Erythroblast (primary cell): ENCODE data around the gene REN.

Experiments used
- DNase-seq, 2 experiments: peaks; one replicate each; lab custom pipeline; 2025; lab: John Stamatoyannopoulos, UW
- GATA1 ChIP-seq: IDR thresholded peaks from 2 replicates; pipeline ENCODE4 v1.6.1; 2011; ENCODE audit warnings: low read depth, mild to moderate bottlenecking, control low read depth, low read length, moderate library complexity
- POLR2A ChIP-seq: IDR thresholded peaks from 2 replicates; pipeline ENCODE4 v1.6.1; 2011; ENCODE audit warnings: mild to moderate bottlenecking, low read length

Gene REN

DNA sequence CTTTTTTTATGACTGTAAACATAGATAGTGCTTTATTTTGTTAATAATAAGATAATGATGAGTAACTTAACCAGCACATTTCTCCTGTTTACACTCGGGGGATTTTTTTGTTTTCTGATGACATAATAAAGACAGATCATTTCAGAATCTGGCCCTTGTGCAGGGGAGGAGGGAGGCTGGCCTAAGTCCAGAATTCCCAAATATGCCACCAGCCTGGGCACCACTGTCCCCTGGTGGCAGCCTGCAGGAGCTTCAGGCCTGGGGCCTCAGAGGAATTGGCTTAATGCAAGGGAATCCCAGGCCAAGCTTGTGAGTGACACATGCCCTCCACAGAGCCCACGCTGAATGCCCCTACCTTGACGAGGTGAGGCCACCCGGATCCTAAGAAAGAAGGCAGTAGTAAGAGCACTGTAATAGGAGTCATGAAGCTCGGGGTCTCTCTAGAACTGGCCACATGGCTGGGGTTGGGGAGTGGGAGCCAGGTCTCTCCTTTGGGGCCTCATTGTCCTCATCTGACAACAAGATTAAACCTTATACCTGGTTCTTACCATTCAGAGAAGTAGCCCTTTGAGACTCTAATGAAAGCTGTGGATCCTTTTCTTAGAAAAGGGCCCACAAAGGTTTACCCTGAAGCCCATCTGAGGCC, 38.4 kb downstream of the REN start:
- no peak for TF ChIP-seq POLR2A
- no peak for TF ChIP-seq GATA1
- peak; percentile 29 to 48 for DNase-seq

- DNase-seq, result no peak
- no peak for TF ChIP-seq POLR2A
- no peak for TF ChIP-seq GATA1
Measured at GRCh38 chr1:204126956-204127355, 39.2 kb downstream of the REN start.

DNA sequence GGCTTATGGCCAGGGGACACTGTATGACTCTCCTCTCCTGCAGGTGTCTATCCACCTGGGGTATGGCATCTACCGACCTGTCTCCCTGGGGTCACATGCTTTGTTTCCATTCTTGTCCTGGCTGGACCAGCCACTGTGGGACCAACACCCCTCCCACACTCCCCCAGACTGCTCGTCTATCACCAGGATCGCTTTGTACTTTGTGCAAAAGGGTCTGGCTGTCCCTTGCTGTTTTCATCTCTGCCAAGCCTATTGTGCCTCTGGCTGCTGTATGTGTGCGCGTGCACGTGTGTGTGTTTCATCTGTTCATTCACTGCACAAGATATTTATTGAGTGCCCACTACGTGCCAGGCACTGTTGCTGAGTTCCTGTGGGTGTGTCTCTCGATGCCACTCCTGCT, 39.8 kb downstream of the REN start:
- no peak for DNase-seq
- no peak for TF ChIP-seq POLR2A
- TF ChIP-seq GATA1, result no peak

DNA sequence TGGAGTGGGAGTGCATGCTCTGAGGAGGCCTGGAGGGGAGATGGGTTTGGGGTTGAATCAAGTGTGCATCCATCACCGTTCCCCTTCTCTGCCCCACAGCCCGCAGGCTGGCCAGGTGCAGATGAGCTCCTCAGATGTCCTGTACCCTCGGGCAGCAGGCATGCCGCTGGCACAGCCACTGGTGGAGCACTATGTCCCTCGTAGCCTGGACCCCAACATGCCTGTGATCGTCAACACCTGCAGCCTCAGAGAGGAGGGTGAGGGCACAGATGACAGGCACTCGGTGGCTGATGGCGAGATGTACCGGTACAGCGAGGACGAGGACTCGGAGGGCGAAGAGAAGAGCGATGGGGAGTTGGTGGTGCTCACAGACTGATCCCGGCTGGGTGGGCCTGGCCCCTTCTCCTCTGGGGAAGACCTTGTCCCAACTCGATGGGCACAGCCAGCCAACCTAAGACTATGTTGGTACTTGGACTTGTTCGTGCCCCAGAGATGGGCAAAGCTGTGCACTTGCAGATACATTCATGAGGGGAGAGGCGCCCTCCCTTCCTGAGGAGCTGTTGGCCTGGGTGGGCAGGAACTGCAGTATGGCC, 40.3 kb downstream of the REN start:
- DNase-seq, result no peak
- TF ChIP-seq GATA1, result no peak
- no peak for TF ChIP-seq POLR2A

DNA sequence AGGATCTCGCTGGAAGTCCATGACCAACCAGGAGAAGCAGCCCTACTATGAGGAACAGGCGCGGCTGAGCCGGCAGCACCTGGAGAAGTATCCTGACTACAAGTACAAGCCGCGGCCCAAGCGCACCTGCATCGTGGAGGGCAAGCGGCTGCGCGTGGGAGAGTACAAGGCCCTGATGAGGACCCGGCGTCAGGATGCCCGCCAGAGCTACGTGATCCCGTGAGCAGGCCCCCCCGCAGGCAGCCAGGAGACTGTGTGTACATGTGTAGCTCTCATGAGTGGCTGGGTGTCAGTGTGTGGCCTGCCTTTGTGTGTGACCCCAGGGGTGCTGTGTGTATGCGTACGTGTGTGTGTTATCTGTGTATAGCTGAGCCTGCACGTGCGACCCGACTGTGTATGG, 41.5 kb downstream of the REN start:
- TF ChIP-seq POLR2A, result no peak
- no peak for TF ChIP-seq GATA1
- no peak for DNase-seq

DNA sequence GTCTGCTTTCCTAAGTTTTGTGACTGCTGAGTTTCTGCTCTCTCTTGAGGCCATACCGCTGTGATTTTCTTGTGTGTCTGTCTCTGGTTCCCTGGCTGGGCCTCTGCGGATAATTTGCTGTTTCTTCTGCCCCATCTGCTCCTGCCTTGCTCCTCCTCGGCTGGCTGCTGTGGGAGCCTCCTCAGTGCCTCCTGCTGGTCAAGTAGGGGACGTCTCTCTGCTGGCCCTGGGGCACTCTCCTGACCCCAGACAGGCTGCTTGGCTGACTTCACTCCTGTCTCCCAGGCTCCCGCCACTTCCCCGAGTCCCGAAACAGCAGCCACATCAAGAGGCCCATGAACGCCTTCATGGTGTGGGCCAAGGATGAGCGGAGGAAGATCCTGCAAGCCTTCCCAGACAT, 42.8 kb downstream of the REN start:
- TF ChIP-seq POLR2A (no peak), GATA1 (no peak)
- peak; percentile 17 to 30 for DNase-seq

GRCh38 chr1:204121840-204122555, 44.1 kb downstream of the REN start:
- TF ChIP-seq POLR2A (no peak), GATA1 (no peak)

GRCh38 chr1:204116539-204116938, 49.6 kb downstream of the REN start:
- DNase-seq, result no peak
- TF ChIP-seq POLR2A (no peak), GATA1 (no peak)

More at GRCh38 chr1:204121840-204122555, 44.1 kb downstream of the REN start:
- DNase-seq, result no peak

GRCh38 chr1:204115116-204115515, 51.0 kb downstream of the REN start:
- DNase-seq, result no peak
- TF ChIP-seq POLR2A (no peak), GATA1 (no peak)

- DNase-seq, result no peak
- TF ChIP-seq POLR2A (no peak), GATA1 (no peak)
Measured at GRCh38 chr1:204114606-204115005, 51.5 kb downstream of the REN start.

GRCh38 chr1:204113896-204114295, 52.2 kb downstream of the REN start:
- DNase-seq, result no peak
- TF ChIP-seq POLR2A, result no peak
- TF ChIP-seq GATA1, result no peak

DNA sequence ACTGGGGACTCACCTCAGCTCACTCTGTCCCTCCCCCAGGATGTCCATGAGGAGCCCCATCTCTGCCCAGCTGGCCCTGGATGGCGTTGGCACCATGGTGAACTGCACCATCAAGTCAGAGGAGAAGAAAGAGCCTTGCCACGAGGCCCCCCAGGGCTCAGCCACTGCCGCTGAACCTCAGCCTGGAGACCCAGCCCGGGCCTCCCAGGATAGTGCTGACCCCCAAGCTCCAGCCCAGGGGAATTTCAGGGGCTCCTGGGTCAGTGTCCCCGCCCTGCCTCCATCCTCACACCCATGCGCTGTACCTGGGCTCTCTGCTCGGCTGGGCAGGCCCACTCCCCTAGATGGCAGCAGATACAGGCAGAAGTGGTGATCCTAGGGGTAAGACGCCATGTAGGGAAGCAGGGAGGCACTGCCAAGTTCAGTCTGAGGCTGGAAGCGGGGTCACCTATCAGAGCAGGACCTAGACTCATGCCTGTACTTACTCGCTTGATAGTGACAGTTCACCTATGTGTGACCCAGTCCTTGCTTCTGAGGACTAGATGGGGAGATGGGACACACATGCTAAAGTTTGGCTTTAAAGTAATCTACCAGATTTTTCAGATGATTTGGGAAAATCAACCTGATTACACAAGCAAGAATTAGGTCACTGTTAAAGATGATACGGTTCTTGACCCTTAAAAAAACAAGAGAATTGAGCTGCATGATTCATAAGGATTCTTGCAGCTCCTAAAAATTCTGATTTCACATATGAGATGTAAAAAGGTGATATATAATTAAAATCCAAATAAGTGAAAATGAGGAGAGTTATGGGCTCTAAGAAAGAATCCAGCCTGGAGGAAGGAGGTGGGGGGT, 53.0 kb downstream of the REN start:
- TF ChIP-seq GATA1 (no peak), POLR2A (no peak)
- DNase-seq, result no peak

GRCh38 chr1:204110894-204111633, 55.1 kb downstream of the REN start:
- no peak for DNase-seq
- TF ChIP-seq POLR2A (no peak), GATA1 (no peak)
